Measurements from ENCODE around the gene WNT3A.

WNT3A gene

GRCh38 chr1:228087771-228088251 is 81.0 kb downstream of the WNT3A start:
- ChIA-PET CTCF (interaction anchor here (0.6 to 3.1 kb wide), 3 partner anchors 14 to 327 kb away, joined by 3 to 8 read pairs (median 4); no protein-coding TSS in a partner anchor), POLR2A (interaction anchor here (1.8 kb wide), 1 partner anchor 14 kb away, joined by 4 read pairs; no protein-coding TSS in a partner anchor)
- no peak for DNase-seq (ENCODE audit: low read depth, low spot score)

GRCh38 chr1:228088586-228089498 is 82.0 kb downstream of the WNT3A start:
- no peak for TF ChIP-seq CTCF (IDR thresholded peaks at IDR 0.05; ENCODE audit: insufficient read depth, low read length, missing control alignments)
- no peak for DNase-seq (ENCODE audit: low read depth, low spot score)
- ChIA-PET CTCF (interaction anchor here (0.6 to 3.1 kb wide), 3 partner anchors 29 to 326 kb away, joined by 3 to 8 read pairs (median 4); no protein-coding TSS in a partner anchor), POLR2A (interaction anchor here (1.8 kb wide), 1 partner anchor 13 kb away, joined by 4 read pairs; no protein-coding TSS in a partner anchor)
- H3K4me3 ChIP-seq (ENCODE audit: low read depth, low read length): no peak overlapping the region; the same call in 1 of the 2 replicates

More at GRCh38 chr1:228087771-228088251, 81.0 kb downstream of the WNT3A start:
- peak overlapping the region; percentile 29 for H3K4me3 ChIP-seq (ENCODE audit: low read depth, low read length)
- TF ChIP-seq CTCF (IDR thresholded peaks at IDR 0.05; ENCODE audit: insufficient read depth, low read length, missing control alignments): no peak

GRCh38 chr1:228089519-228090380 is 83.0 kb downstream of the WNT3A start:
- DNase-seq (ENCODE audit: low read depth, low spot score): no peak
- POLR2A ChIA-PET: interaction anchor here (1.3 kb wide), 1 partner anchor 7 kb away, joined by 4 read pairs; the partner anchor contains the start of gene ARF1

GRCh38 chr1:228090613-228091081 is 83.8 kb downstream of the WNT3A start:
- no peak overlapping the region for H3K4me3 ChIP-seq (ENCODE audit: low read depth, low read length)
- DNase-seq (ENCODE audit: low read depth, low spot score): no peak
- ChIA-PET CTCF (no interaction called here), POLR2A (interaction anchor here (0.9 to 1.3 kb wide), 3 partner anchors 8 to 91 kb away, joined by 3 to 4 read pairs (median 3); partner anchors contain the start of gene ARF1)
- TF ChIP-seq CTCF (IDR thresholded peaks at IDR 0.05; ENCODE audit: insufficient read depth, low read length, missing control alignments): no peak

More at GRCh38 chr1:228089519-228090380, 83.0 kb downstream of the WNT3A start:
- no peak for TF ChIP-seq CTCF (IDR thresholded peaks at IDR 0.05; ENCODE audit: insufficient read depth, low read length, missing control alignments)
- no peak overlapping the region for H3K4me3 ChIP-seq (ENCODE audit: low read depth, low read length)
- CTCF ChIA-PET: interaction anchor here (0.6 to 1.7 kb wide), 3 partner anchors 29 to 1875 kb away, joined by 3 to 4 read pairs (median 3); no protein-coding TSS in a partner anchor

GRCh38 chr1:228091084-228091483 is 84.3 kb downstream of the WNT3A start:
- ChIA-PET CTCF (interaction anchor here (1.1 to 1.6 kb wide), 2 partner anchors 11 to 127 kb away, joined by 3 to 6 read pairs; no protein-coding TSS in a partner anchor), POLR2A (interaction anchor here (0.9 to 1.3 kb wide), 3 partner anchors 8 to 92 kb away, joined by 3 to 4 read pairs (median 3); partner anchors contain the start of gene ARF1)
- H3K4me3 ChIP-seq (ENCODE audit: low read depth, low read length): no peak overlapping the region
- no peak for TF ChIP-seq CTCF (IDR thresholded peaks at IDR 0.05; ENCODE audit: insufficient read depth, low read length, missing control alignments)
- no peak for DNase-seq (ENCODE audit: low read depth, low spot score)

Data from AG04449 (cell line).